ENCODE data around the gene PRM1. TPM values are rescaled to one million over a fixed set of nuclear protein-coding genes. Genes with fewer than 3 reads are reported as not detected.
"Not testable (repeated sequence)": the region's sequence is repeated elsewhere in the genome, so short reads cannot be mapped to it uniquely, and the experiment has no call there.

Gene PRM1
- total RNA-seq, 1 experiment from 2014 or later: not detected

- not testable (repeated sequence) for H3K9me3 ChIP-seq, H3K27me3 ChIP-seq, H3K4me3 ChIP-seq, H3K36me3 ChIP-seq, DNase-seq
These were observed 8.6 kb upstream of the PRM1 start for GRCh38 chr16:11289696-11290095.

GRCh38 chr16:11289202-11289601 is 8.1 kb upstream of the PRM1 start:
- H3K9me3 ChIP-seq: no peaks in the 10 kb centered on the region
- DNase-seq: no peak
- no peaks in the 10 kb centered on the region for H3K27me3 ChIP-seq

GRCh38 chr16:11285842-11286241 is 4.7 kb upstream of the PRM1 start:
- Histone ChIP-seq H3K36me3 (no peaks in the 10 kb centered on the region), H3K9me3 (no peaks in the 10 kb centered on the region), H3K4me3 (no peak overlapping the region), H3K27me3 (no peaks in the 10 kb centered on the region)
- no peak for DNase-seq

More at GRCh38 chr16:11289202-11289601, 8.1 kb upstream of the PRM1 start:
- H3K4me3 ChIP-seq: no peak overlapping the region
- no peaks in the 10 kb centered on the region for H3K36me3 ChIP-seq

GRCh38 chr16:11283820-11284248 is 2.7 kb upstream of the PRM1 start:
- no peaks in the 10 kb centered on the region for H3K27me3 ChIP-seq
- DNase-seq: no peak
- no peak overlapping the region for H3K4me3 ChIP-seq
- no peaks in the 10 kb centered on the region for H3K9me3 ChIP-seq
- no peaks in the 10 kb centered on the region for H3K36me3 ChIP-seq

- Histone ChIP-seq H3K36me3 (no peaks in the 10 kb centered on the region), H3K27me3 (no peaks in the 10 kb centered on the region), H3K9me3 (no peaks in the 10 kb centered on the region), H3K4me3 (no peak overlapping the region)
- DNase-seq: no peak
These were observed 2.2 kb downstream of the PRM1 start for GRCh38 chr16:11278681-11279628.

- H3K36me3 ChIP-seq: no peaks in the 10 kb centered on the region
These were observed 3.4 kb downstream of the PRM1 start for GRCh38 chr16:11277607-11278337.

GRCh38 chr16:11276896-11277593 is 4.1 kb downstream of the PRM1 start:
- H3K36me3 ChIP-seq: no peaks in the 10 kb centered on the region
- no peak for DNase-seq
- H3K9me3 ChIP-seq: no peaks in the 10 kb centered on the region
- H3K4me3 ChIP-seq: no peak overlapping the region
- H3K27me3 ChIP-seq: no peaks in the 10 kb centered on the region

More at GRCh38 chr16:11277607-11278337, 3.4 kb downstream of the PRM1 start:
- Histone ChIP-seq H3K4me3 (no peak overlapping the region), H3K9me3 (no peaks in the 10 kb centered on the region), H3K27me3 (no peaks in the 10 kb centered on the region)
- DNase-seq: no peak

- Histone ChIP-seq H3K27me3 (no peaks in the 10 kb centered on the region), H3K4me3 (no peak within 1 kb of the TSS), H3K36me3 (no peaks in the 10 kb centered on the region), H3K9me3 (no peaks in the 10 kb centered on the region)
- DNase-seq: no peak
These were observed 4.8 kb downstream of the PRM1 start, which contains the start of gene PRM2 for GRCh38 chr16:11276143-11276895. Gene PRM2, minus strand, starts transcription at chr16:11276480. Its CDS starts 110 bp downstream, at chr16:11276370.

- no peaks in the 10 kb centered on the region for H3K9me3 ChIP-seq
- no peak for DNase-seq
- no peaks in the 10 kb centered on the region for H3K27me3 ChIP-seq
- H3K36me3 ChIP-seq: no peaks in the 10 kb centered on the region
- H3K4me3 ChIP-seq: no peak overlapping the region
These were observed 6.2 kb downstream of the PRM1 start for GRCh38 chr16:11274964-11275363.

- no peaks in the 10 kb centered on the region for H3K36me3 ChIP-seq
- no peaks in the 10 kb centered on the region for H3K9me3 ChIP-seq
- DNase-seq: no peak
- no peaks in the 10 kb centered on the region for H3K27me3 ChIP-seq
- no peak overlapping the region for H3K4me3 ChIP-seq
These were observed 7.3 kb downstream of the PRM1 start for GRCh38 chr16:11273721-11274324.

- Histone ChIP-seq H3K4me3 (no peak within 1 kb of the TSS), H3K9me3 (no peaks in the 10 kb centered on the region), H3K36me3 (no peaks in the 10 kb centered on the region), H3K27me3 (no peaks in the 10 kb centered on the region)
- no peak for DNase-seq
These were observed 8.0 kb downstream of the PRM1 start, which contains the start of gene PRM3 for GRCh38 chr16:11272921-11273720. Gene PRM3, minus strand, starts transcription at chr16:11273629. Its CDS starts 34 bp downstream, at chr16:11273595.

- H3K4me3 ChIP-seq: no peak overlapping the region
- peaks cover under 1% of the 10 kb centered on the region; the same call in 1 of the 2 replicates for H3K27me3 ChIP-seq
- H3K9me3 ChIP-seq: no peaks in the 10 kb centered on the region
- DNase-seq: no peak
- no peaks in the 10 kb centered on the region for H3K36me3 ChIP-seq
These were observed 8.6 kb downstream of the PRM1 start for GRCh38 chr16:11272484-11272883.

- Histone ChIP-seq H3K27me3 (peaks cover 2% of the 10 kb centered on the region; the same call in 1 of the 2 replicates), H3K4me3 (no peak overlapping the region), H3K9me3 (no peaks in the 10 kb centered on the region), H3K36me3 (no peaks in the 10 kb centered on the region)
- no peak for DNase-seq
These were observed 9.5 kb downstream of the PRM1 start for GRCh38 chr16:11271610-11272009.

GRCh38 chr16:11270602-11271162 is 10.4 kb downstream of the PRM1 start:
- no peak for DNase-seq

More at GRCh38 chr16:11270602-11271162, 10.4 kb downstream of the PRM1 start:
- Histone ChIP-seq H3K36me3 (no peaks in the 10 kb centered on the region), H3K27me3 (peaks cover 2% of the 10 kb centered on the region; the same call in 1 of the 2 replicates), H3K4me3 (no peak overlapping the region), H3K9me3 (no peaks in the 10 kb centered on the region)
